Naive B cell (primary cell): Measurements from ENCODE around the gene SELENOO. TPM values are rescaled to one million over a fixed set of nuclear protein-coding genes. Genes with fewer than 3 reads are reported as not detected.

ENCODE experiments used
- ATAC-seq, 2 donors: fragments of 150-1000 bp; cut with Tn5 transposase; 2 replicates each; pipeline ENCODE4 v1.10.0; 2021; ENCODE audit warnings: low read depth in 2 of 2, mild to moderate bottlenecking in 2 of 2, moderate library complexity in 2 of 2
- DNase-seq: peaks from one replicate; pipeline ENCODE4 v3.0.0; 2022
- H3K27ac Mint-ChIP-seq, 6 donors: one replicate each; pipeline ENCODE4 v1.8.0; 2020 to 2022; ENCODE audit warnings: mild to moderate bottlenecking in 6 of 6, mixed read lengths in 6 of 6, moderate library complexity in 5 of 6, inconsistent platforms in 2 of 6
- H3K27me3 Mint-ChIP-seq, 3 donors: one replicate each; pipeline ENCODE4 v1.8.0; 2021 to 2022; ENCODE audit warnings: mixed read lengths in 3 of 3, mild to moderate bottlenecking in 1 of 3
- H3K36me3 Mint-ChIP-seq, 2 donors: one replicate each; pipeline ENCODE4 v1.8.0; 2020 to 2022; ENCODE audit warnings: mixed read lengths in 2 of 2, inconsistent platforms in 1 of 2, mild to moderate bottlenecking in 1 of 2
- H3K4me1 Mint-ChIP-seq, 3 donors: one replicate each; pipeline ENCODE4 v1.8.0; 2020 to 2022; ENCODE audit warnings: mixed read lengths in 3 of 3, inconsistent platforms in 1 of 3, mild to moderate bottlenecking in 1 of 3, moderate library complexity in 1 of 3
- H3K4me3 Mint-ChIP-seq, 8 donors: one replicate each; pipeline ENCODE4 v1.8.0; 2020 to 2022; ENCODE audit warnings: mild to moderate bottlenecking in 8 of 8, mixed read lengths in 8 of 8, moderate library complexity in 8 of 8, inconsistent platforms in 2 of 8
- H3K9me3 Mint-ChIP-seq, 7 donors: one replicate each; pipeline ENCODE4 v1.8.0; 2020 to 2022; ENCODE audit warnings: mixed read lengths in 7 of 7, mild to moderate bottlenecking in 5 of 7, inconsistent platforms in 2 of 7, moderate library complexity in 1 of 7
- polyA plus RNA-seq, 6 donors: library from polyadenylated mRNA; unstranded; fragments of 300-500 nt; fragmentation: Illumina TruSeq; gene quantifications; one replicate each; pipeline ENCODE4 v1.2.3, GENCODE V29; 2021; ENCODE audit warnings: low read depth in 6 of 6

Gene SELENOO, protein sequence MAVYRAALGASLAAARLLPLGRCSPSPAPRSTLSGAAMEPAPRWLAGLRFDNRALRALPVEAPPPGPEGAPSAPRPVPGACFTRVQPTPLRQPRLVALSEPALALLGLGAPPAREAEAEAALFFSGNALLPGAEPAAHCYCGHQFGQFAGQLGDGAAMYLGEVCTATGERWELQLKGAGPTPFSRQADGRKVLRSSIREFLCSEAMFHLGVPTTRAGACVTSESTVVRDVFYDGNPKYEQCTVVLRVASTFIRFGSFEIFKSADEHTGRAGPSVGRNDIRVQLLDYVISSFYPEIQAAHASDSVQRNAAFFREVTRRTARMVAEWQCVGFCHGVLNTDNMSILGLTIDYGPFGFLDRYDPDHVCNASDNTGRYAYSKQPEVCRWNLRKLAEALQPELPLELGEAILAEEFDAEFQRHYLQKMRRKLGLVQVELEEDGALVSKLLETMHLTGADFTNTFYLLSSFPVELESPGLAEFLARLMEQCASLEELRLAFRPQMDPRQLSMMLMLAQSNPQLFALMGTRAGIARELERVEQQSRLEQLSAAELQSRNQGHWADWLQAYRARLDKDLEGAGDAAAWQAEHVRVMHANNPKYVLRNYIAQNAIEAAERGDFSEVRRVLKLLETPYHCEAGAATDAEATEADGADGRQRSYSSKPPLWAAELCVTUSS
- 1 to 10 TPM; 2.9 to 6.8 (median 5.2) TPM for polyA plus RNA-seq

DNA sequence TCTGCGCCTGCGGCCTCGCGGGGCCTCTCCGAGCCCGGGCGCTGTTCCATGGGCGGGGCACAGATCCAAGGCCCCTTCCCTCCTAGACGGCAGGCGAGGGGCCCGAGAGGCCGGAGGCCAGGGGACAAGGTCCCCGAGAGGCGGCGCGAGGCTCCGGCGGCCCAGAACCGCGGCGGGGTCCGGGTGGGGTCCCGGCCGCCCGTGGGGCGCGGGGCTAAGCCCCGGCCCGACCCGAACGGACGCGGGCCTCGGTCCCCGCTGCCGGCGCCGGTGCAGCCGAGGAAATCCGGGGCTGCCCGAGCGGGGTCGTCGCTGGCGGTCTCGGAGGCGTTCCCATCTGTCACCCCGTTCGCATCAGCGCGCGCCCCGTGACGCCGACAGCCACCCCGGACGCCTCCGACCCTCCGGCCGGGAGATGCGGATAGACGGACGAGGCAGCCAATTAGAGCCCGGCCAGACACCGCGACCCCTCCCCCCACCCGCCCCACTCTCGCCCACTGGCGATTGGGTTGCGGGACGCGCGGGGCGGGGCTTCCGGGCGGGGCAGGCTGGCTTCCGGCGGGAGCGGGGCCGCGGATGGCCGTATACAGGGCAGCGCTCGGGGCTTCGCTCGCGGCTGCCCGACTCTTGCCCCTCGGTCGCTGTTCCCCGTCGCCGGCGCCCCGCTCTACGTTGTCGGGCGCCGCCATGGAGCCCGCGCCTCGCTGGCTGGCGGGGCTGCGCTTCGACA, at the start of gene SELENOO:
SELENOO (plus strand) TSS at position 551 of the 730 bp plus-strand sequence; CDS start at position 577, 26 bp downstream.
- peak; percentile 89 to 90 for ATAC-seq

DNA sequence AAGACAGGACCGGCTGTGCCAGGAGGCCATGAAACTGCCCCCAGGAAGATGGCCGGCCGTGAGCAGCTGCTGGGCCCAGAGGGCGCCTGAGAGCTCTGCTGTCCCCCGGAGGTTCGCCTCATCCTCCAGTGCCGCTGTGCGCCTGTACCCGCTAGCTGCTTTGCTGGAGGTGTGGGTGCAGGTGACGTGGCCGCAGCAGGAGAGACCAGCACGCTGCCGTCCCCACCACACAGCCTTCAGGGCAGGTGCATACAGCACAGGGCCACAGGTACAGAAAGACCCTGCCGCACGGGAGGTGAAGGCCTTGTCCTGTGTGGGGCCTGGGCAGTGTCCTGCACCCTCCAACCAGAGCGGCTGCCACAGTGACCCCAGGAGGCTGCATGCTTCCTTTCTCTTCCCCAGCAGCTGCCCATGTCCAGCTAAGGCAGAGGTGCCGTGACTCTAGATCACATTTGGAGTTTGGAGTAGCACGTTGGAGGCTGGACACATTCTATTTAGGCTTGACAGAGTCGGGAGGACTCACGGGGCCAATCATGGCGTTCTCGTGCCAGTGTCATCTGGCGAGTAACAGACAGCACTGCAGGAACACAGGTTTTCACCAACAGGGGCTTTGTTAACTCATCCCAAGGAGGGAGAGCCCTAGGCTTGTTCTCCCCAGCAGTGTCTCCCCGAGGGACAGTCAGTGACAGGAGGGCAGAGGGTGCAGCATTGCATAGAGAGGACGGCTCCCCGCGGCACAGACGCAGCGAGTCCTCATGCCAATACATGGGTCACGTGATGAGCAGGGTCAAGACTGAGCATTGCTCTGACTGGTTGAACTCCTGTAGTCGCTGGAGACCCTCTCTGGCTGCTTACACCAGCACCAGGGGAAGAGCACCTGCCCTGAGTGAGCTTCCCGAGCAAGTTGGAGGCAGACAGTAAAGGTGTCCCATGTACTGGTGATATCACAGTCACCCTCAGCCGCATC, 49.0 kb upstream of the SELENOO start:
- peaks cover 6 to 8% (median 7%) of the 10 kb centered on the region in 3 donors for H3K4me1 Mint-ChIP-seq
- H3K4me3 Mint-ChIP-seq, result no peak overlapping the region
- peak overlapping the region in 1 of 6 donors; percentile 9 for H3K27ac Mint-ChIP-seq
- no peak for ATAC-seq
- H3K27me3 Mint-ChIP-seq, result peaks cover 0 to 11% (median 0%) of the 10 kb centered on the region in 3 donors
- no peaks in the 10 kb centered on the region for H3K9me3 Mint-ChIP-seq
- DNase-seq, result no peak
- H3K36me3 Mint-ChIP-seq, result no peaks in the 10 kb centered on the region

More for the DNA sequence above, at the start of gene SELENOO:
- Mint-ChIP-seq H3K4me1 (peaks cover 12 to 30% (median 28%) of the 10 kb centered on the region in 3 donors), H3K27ac (peak within 1 kb of the TSS; percentile 33 to 98 (median 89)), H3K36me3 (peaks cover 5 to 8% of the 10 kb centered on the region in 2 donors), H3K9me3 (no peaks in the 10 kb centered on the region), H3K27me3 (no peaks in the 10 kb centered on the region), H3K4me3 (peak within 1 kb of the TSS; percentile 79 to 93 (median 89))
- DNase-seq, result peak; percentile 94

DNA sequence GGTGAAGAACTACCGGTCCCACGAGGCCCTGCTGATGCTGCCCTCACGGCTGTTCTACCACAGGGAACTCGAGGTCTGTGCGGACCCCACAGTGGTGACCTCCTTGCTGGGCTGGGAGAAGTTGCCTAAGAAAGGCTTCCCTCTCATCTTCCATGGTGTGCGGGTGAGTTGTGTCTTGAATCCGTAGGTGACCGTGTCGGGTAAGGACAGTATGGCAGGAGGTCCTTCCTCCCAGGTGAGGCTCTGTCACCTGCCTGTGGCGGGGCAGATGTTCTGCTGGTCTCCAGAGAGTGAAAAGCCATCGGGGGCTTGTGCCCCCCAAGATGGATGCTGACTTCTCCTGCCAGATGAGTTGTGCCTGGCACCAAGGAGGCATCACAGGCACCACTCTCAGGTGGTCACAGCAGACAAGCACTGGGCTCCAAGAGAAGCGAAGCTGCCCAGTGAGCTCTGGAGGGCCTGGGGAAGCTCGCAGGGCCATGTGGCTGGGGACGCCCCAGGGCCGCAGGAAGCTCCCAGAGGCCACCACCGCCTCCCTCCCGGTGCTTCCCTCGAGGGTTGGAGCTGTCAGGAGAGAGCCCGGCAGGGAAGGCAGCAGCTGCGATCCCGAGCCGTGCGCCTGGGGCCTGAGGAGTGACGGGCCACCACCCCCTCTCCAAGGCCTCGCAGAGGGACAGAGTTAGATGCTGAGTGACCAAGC, 47.6 kb upstream of the SELENOO start:
- Mint-ChIP-seq H3K9me3 (no peaks in the 10 kb centered on the region), H3K27ac (peak overlapping the region in 1 of 6 donors; percentile 47), H3K36me3 (no peaks in the 10 kb centered on the region), H3K27me3 (peaks cover 0 to 11% (median 0%) of the 10 kb centered on the region in 3 donors), H3K4me1 (peaks cover 6 to 7% (median 7%) of the 10 kb centered on the region in 3 donors), H3K4me3 (no peak overlapping the region)
- DNase-seq, result no peak
- no peak for ATAC-seq

DNA sequence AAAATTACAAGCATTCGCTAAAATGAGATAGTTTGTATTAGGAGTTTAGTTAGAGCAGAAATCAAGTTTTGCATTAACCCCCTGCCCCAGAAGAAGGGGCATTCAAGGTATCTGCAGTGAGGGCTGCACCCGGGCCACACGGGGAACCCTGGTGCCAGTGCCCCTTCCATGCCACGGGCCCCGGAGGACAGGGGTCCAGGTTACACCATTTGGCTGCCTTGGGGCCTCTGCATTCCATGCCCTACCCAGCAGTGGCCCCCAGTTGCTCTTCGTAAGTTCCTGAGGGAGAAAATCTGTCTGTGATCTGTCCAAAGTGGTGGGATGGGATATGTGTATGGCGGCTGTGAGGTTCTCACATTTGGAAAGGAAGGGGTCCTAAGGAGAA, 47.1 kb upstream of the SELENOO start:
- no peak for DNase-seq
- Mint-ChIP-seq H3K27me3 (peaks cover 0 to 16% (median 0%) of the 10 kb centered on the region in 3 donors), H3K36me3 (no peaks in the 10 kb centered on the region), H3K4me3 (no peak overlapping the region), H3K27ac (no peak overlapping the region), H3K9me3 (no peaks in the 10 kb centered on the region), H3K4me1 (peaks cover 6 to 7% (median 7%) of the 10 kb centered on the region in 3 donors)
- no peak for ATAC-seq

DNA sequence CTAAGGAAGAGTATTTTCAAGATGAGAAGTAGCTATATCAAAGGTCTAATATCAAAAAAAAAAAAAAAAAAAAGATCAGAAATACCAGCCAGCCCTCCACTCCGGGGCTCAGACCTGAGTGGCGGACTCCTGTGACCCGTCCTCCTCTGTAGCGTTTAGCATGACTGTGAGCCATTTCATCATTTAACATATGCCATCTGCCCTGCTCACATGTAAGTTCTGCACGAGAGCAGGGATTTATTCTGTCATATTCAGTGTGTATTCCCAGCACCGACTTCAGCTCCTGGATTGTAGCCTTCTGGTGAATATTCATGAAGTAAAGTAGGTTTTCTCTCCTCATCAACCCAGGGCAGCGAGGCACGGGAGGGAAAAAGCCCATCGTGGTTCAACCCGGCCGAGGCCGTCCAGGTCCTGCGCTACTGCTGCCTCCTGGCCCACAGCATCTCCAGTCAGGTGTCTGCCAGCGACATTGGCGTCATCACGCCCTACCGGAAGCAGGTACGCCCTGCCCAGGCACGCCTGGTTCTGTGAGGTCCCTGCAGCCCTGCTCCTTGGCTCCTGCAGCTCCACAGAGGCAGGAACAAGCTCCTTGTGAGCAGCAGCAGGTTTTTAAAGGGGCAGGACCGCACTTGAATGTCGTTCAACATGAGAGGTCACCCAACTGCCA, 43.0 kb upstream of the SELENOO start:
- Mint-ChIP-seq H3K27me3 (peaks cover 7 to 30% (median 21%) of the 10 kb centered on the region in 3 donors), H3K4me1 (no peaks in the 10 kb centered on the region), H3K9me3 (no peaks in the 10 kb centered on the region), H3K4me3 (no peak overlapping the region), H3K27ac (no peak overlapping the region), H3K36me3 (no peaks in the 10 kb centered on the region)
- ATAC-seq, result no peak
- no peak for DNase-seq

DNA sequence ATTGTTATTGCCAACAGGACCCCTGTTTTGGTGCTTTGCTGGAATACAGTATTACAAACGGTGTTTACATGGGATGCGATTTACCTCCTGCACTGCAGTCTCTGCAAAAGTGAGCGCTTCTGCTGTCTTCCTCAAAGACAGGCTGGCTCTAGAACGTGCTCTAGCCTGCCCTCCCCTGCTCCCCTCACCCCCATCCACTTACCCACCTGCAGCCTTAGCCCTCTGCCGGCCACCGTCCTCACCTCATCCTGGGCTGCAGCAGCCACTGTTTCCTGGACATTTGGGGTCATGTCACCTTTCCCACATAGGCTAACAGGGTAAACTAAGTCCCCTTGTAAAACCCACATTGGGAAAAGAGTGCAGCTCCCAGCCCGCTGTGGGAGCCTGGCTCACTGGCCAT, 39.9 kb upstream of the SELENOO start:
- H3K27ac Mint-ChIP-seq, result peak overlapping the region in 1 of 6 donors; percentile 66

DNA sequence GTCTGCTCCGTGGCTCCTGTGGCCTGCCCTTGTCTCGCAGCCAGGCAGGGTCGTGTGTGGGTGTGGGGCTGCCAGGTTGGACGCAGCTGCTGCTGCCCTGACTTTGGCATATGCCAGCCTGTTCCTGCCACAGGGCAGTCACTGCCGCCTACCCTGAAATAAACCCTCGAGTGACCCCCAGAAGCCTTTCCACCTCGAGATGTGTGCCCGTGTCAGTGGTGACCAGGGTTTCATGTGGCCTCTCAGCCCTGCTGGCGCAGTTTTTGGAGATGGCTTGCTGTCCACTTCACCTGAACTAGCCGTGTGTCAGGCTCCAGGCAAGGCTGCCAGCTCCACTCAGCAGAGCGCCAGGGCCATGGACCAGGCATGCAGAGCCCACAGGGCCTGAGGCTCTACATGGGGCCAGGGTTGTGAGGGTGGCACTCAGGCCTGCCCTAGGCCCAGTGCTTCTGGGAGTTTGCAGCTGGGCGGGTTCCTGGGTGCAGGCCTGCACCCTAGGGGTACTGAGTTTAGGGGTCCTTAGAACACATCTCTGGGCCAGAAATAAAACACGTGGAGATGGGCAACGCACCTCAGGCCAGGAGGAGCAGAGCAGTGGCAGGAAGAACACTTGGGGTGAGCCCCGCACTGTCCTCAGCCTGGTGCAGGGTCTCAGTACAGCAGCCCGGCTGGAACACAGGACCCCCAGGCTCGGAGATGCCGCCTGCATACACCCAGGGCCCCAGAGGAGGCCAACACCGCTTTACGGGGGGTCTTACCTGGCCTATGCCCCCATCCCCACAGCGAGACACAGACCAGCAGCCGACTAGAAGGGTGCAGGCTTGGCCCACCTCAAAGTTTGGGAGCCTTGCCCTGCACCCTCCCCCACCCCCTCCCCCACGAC, 39.1 kb upstream of the SELENOO start:
- ATAC-seq, result no peak

More for the DNA sequence above, 39.9 kb upstream of the SELENOO start:
- H3K4me3 Mint-ChIP-seq, result no peak overlapping the region
- H3K36me3 Mint-ChIP-seq, result no peaks in the 10 kb centered on the region
- H3K9me3 Mint-ChIP-seq, result no peaks in the 10 kb centered on the region
- ATAC-seq (no peak), DNase-seq (no peak)
- peaks cover 14 to 39% (median 24%) of the 10 kb centered on the region in 3 donors for H3K27me3 Mint-ChIP-seq
- no peaks in the 10 kb centered on the region for H3K4me1 Mint-ChIP-seq

DNA sequence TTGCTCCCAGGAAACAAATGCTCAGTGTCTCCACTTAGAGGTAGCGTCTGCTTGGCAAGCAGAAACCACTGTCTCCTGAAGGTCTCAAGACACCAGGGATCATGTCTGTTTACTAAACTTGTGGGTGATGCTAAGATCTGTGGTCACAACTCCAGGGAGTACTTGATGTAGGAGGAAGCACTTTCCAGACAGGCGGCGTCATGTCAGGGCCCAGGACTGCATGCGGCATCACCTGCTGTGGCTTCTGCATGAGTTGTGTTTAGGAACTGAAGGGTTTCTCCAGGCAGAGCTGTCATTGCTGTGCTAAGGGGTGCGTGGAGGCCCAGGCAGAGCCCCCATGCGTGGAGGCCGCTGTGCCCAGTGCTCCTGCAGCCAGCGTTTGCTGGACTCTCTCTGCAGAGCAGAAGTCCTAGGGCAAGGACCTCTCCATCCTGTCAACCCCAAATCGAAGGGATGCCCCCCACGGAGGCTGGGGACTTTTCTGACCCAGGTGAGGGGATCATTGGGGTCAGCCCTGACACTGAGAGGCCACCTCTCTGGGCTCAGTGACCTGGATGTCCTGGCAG, 38.3 kb upstream of the SELENOO start:
- Mint-ChIP-seq H3K4me3 (no peak overlapping the region), H3K9me3 (no peaks in the 10 kb centered on the region), H3K4me1 (no peaks in the 10 kb centered on the region), H3K36me3 (no peaks in the 10 kb centered on the region), H3K27ac (peak overlapping the region in 1 of 6 donors; percentile 67), H3K27me3 (peaks cover 14 to 40% (median 25%) of the 10 kb centered on the region in 3 donors)
- ATAC-seq (no peak), DNase-seq (no peak)

More for the DNA sequence above, 39.1 kb upstream of the SELENOO start:
- no peak for DNase-seq
- H3K4me1 Mint-ChIP-seq, result no peaks in the 10 kb centered on the region
- no peak overlapping the region for H3K4me3 Mint-ChIP-seq
- H3K27me3 Mint-ChIP-seq, result peaks cover 14 to 39% (median 24%) of the 10 kb centered on the region in 3 donors
- no peaks in the 10 kb centered on the region for H3K9me3 Mint-ChIP-seq
- H3K27ac Mint-ChIP-seq, result no peak overlapping the region
- H3K36me3 Mint-ChIP-seq, result no peaks in the 10 kb centered on the region

DNA sequence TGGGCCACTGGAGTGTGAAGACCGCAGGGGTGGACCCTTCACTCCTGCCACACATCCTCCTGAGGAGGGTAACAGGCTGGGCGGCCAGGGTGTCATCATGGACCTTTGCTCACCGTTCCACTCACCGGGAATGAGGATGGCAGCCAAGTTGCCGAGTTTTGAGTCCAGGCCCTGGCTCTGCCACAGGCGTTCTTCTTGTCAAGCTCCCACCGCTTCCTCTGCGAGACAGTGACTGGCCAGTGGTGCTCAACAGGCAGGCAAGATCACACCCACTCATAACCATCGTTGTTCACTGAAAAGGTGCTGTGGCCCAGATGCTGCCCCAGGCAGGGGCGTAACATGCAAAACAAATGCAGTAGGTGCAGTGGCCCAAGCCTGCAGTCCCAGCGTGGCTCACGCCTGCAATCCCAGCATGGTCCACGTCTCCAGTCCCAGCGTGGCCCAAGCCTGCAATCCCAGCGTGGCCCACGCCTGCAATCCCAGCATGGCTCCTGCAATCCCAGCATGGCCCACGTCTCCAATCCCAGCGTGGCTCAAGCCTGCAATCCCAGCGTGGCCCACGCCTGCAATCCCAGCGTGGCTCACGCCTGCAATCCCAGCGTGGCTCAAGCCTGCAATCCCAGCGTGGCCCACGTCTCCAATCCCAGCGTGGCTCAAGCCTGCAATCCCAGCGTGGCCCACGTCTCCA, 35.2 kb upstream of the SELENOO start:
- ATAC-seq, result no peak
- peaks cover 22 to 50% (median 46%) of the 10 kb centered on the region in 3 donors for H3K27me3 Mint-ChIP-seq
- no peaks in the 10 kb centered on the region for H3K36me3 Mint-ChIP-seq
- H3K4me3 Mint-ChIP-seq, result no peak overlapping the region
- no peaks in the 10 kb centered on the region for H3K9me3 Mint-ChIP-seq
- no peak for DNase-seq
- H3K27ac Mint-ChIP-seq, result no peak overlapping the region
- peaks cover 7 to 14% (median 10%) of the 10 kb centered on the region in 3 donors for H3K4me1 Mint-ChIP-seq
